MCF 10A (cell line): ENCODE measurements around the gene PTPRN2. TPM values are rescaled to one million over a fixed set of nuclear protein-coding genes. Genes with fewer than 3 reads are reported as not detected.
"Not testable (repeated sequence)": the region's sequence is repeated elsewhere in the genome, so short reads cannot be mapped to it uniquely, and the experiment has no call there.

ENCODE experiments used
- BruUV-seq: library from RNA; stranded (reverse); fragments of 400-500 nt; replicated peaks from 2 replicates; lab custom pipeline; 2021; lab: Mats Ljungman, UMichigan
- CTCF ChIA-PET: fragments of 300-600 bp; sonication (Branson Sonifier 250); formaldehyde crosslinking; extraction: SDS; loops from one replicate; lab custom pipeline; 2021; ENCODE audit warnings: antibody characterized with exemption, inconsistent platforms; lab: Yijun Ruan, JAX
- POLR2A ChIA-PET: fragments of 300-600, 350-650 bp; sonication (Branson Sonifier 250); formaldehyde crosslinking; extraction: SDS; loops from one replicate; lab custom pipeline; 2020; ENCODE audit warnings: antibody characterized with exemption, inconsistent platforms; lab: Yijun Ruan, JAX
- DNase-seq: peaks from one replicate; pipeline ENCODE4 v3.0.0-alpha.2; 2018; ENCODE audit not compliant: unreplicated experiment
- H3K27ac Mint-ChIP-seq: one replicate; pipeline ENCODE4 v1.8.0; 2022; ENCODE audit warnings: mild to moderate bottlenecking, low read depth, mixed read lengths; ENCODE audit not compliant: unreplicated experiment
- H3K27me3 Mint-ChIP-seq: one replicate; pipeline ENCODE4 v1.8.0; 2022; ENCODE audit warnings: mixed read lengths; ENCODE audit not compliant: insufficient read depth, unreplicated experiment
- H3K36me3 Mint-ChIP-seq: one replicate; pipeline ENCODE4 v1.8.0; 2022; ENCODE audit warnings: mild to moderate bottlenecking, moderate library complexity, mixed read lengths; ENCODE audit not compliant: insufficient read depth, unreplicated experiment
- H3K4me1 Mint-ChIP-seq: one replicate; pipeline ENCODE4 v1.8.0; 2022; ENCODE audit warnings: mixed read lengths; ENCODE audit not compliant: insufficient read depth, unreplicated experiment
- H3K4me3 Mint-ChIP-seq: one replicate; pipeline ENCODE4 v1.8.0; 2022; ENCODE audit warnings: mild to moderate bottlenecking, moderate library complexity, mixed read lengths; ENCODE audit not compliant: unreplicated experiment
- H3K9me3 Mint-ChIP-seq: one replicate; pipeline ENCODE4 v1.8.0; 2022; ENCODE audit warnings: mixed read lengths; ENCODE audit not compliant: unreplicated experiment
- intact Hi-C: fragments of 100-400 bp; cut with micrococcal nuclease; formaldehyde crosslinking; loops from 2 replicates; pipeline ENCODE4 v1.14.1; 2022
- total RNA-seq: library from RNA; stranded (reverse); gene quantifications from 2 replicates; pipeline ENCODE4 v1.2.3, GENCODE V29; 2022
- TF ChIP-seq, protein P1 (sequence below): fragments of 200-600 bp; IDR thresholded peaks from one replicate; pipeline ENCODE4 v1.8.0; 2022; ENCODE audit warnings: antibody characterized with exemption, mild to moderate bottlenecking; ENCODE audit not compliant: unreplicated experiment

Gene PTPRN2
- total RNA-seq, 1 experiment from 2014 or later = 4.5 TPM

DNA sequence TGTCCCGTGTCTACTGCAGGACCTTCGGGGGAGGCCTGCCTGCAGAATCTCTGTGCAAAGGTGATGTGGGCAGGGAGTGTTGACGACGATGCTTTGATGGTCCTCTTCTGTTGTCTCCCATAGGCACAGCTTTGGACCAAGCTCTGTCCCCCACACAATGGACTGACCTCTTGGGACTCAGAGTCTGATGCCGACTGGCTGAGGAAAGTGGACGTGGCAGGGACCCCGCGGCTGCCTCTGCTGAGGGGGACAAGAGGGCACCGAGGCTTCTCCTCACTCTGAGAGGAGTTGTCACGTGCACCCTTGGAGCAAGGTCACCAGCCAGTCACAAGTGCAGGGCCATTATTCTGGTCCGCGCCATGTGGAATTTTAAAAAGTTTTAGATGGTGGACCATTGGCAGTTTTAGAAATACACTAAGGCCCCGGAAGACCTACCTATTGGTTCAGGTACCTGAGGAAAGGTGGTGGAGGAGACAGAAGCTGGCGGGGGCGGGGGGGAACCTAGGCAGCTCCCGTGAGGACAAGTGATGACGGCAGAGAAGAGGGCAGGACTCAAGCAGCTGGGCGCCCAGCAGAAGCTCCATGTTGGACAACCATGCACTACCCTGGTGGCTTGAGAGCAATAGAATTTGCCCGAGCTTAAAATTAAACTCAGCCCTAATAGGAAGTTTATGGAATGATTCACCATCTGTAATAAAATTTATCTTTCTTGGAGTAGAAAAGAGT, 331.4 kb downstream of the PTPRN2 start:
- no peak for DNase-seq
- H3K4me1 Mint-ChIP-seq = no peaks in the 10 kb centered on the region
- intact Hi-C loops = no loop called here
- CTCF ChIA-PET = no interaction called here
- POLR2A ChIA-PET = interaction anchor here (0.6 kb wide), 1 partner anchor 335 kb away, joined by 3 read pairs; no protein-coding TSS in a partner anchor
- no peaks in the 10 kb centered on the region for H3K27me3 Mint-ChIP-seq
- no peak overlapping the region for H3K27ac Mint-ChIP-seq
- H3K36me3 Mint-ChIP-seq = peaks cover 6% of the 10 kb centered on the region
- no peak overlapping the region for H3K4me3 Mint-ChIP-seq
- no TSS peak for BruUV-seq
- TF ChIP-seq, protein P1, sequence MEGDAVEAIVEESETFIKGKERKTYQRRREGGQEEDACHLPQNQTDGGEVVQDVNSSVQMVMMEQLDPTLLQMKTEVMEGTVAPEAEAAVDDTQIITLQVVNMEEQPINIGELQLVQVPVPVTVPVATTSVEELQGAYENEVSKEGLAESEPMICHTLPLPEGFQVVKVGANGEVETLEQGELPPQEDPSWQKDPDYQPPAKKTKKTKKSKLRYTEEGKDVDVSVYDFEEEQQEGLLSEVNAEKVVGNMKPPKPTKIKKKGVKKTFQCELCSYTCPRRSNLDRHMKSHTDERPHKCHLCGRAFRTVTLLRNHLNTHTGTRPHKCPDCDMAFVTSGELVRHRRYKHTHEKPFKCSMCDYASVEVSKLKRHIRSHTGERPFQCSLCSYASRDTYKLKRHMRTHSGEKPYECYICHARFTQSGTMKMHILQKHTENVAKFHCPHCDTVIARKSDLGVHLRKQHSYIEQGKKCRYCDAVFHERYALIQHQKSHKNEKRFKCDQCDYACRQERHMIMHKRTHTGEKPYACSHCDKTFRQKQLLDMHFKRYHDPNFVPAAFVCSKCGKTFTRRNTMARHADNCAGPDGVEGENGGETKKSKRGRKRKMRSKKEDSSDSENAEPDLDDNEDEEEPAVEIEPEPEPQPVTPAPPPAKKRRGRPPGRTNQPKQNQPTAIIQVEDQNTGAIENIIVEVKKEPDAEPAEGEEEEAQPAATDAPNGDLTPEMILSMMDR = no peak
- peaks cover 5% of the 10 kb centered on the region for H3K9me3 Mint-ChIP-seq

DNA sequence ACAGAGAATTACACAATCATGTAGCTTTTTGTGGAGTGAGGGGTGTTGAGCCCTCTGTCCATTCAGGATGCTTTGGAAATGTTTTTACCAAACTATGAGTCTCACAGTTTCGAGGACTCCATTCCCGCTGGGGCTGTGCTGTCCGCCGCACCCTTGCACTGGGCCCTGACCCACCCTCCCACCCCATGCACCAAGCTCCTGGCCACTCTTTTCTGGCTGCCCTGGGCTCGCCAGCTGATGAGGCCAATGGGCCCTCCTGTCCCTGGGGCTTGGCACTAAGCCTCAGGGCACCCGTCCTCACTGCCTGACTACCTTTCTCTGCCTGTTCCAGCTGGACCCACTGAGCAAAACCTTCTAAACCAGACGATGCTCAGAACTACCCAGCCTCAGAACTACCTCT, 332.1 kb downstream of the PTPRN2 start:
- TF ChIP-seq, protein P1 = no peak
- H3K4me3 Mint-ChIP-seq = no peak overlapping the region
- DNase-seq = no peak
- BruUV-seq = no TSS peak
- no peak overlapping the region for H3K27ac Mint-ChIP-seq
- ChIA-PET POLR2A (no interaction called here), CTCF (no interaction called here)
- H3K4me1 Mint-ChIP-seq = no peaks in the 10 kb centered on the region
- peaks cover 6% of the 10 kb centered on the region for H3K36me3 Mint-ChIP-seq
- intact Hi-C loops = no loop called here
- H3K9me3 Mint-ChIP-seq = peaks cover 5% of the 10 kb centered on the region
- H3K27me3 Mint-ChIP-seq = no peaks in the 10 kb centered on the region

DNA sequence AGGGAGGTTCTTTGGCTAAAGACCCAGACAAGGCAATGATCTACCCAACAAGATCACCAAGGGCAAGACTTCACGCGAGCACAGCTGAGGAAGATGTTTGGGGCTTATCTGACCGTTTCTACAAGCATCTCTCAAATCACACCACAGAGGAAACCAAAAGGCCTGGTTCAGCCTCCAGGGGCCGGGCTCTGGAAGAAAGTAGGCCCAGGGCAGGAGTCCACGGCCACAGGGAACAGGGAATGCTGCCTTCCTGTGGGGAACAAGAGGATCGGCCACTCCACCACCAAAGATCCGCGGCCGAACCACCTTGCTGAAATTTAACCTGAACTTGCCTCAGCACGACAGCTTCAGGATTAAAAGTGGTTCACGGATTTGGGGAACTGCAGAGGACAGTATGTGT, 332.5 kb downstream of the PTPRN2 start:
- peaks cover 6% of the 10 kb centered on the region for H3K36me3 Mint-ChIP-seq
- no TSS peak for BruUV-seq
- CTCF ChIA-PET = no interaction called here

DNA sequence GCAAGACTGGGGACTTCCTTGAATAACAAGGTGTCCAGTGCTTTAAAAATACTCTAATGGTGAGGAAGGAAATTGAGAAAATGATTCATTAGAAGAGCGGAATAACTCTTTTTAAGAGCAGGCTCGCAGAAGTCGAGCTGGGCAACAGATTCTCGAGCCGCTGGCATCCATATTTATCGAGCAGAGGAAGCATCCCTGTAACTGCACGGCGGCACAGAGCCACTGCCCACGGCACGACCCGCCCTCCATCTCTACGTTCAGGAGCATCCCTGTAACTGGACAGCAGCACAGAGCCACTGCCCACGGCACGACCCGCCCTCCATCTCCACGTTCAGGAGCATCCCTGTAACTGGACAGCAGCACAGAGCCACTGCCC, 334.0 kb downstream of the PTPRN2 start:
- POLR2A ChIA-PET, CTCF ChIA-PET, H3K4me3 Mint-ChIP-seq, intact Hi-C loops, H3K27ac Mint-ChIP-seq, H3K27me3 Mint-ChIP-seq, H3K4me1 Mint-ChIP-seq, H3K36me3 Mint-ChIP-seq, DNase-seq, BruUV-seq, H3K9me3 Mint-ChIP-seq: not testable (repeated sequence)

More for the DNA sequence above, 332.5 kb downstream of the PTPRN2 start:
- Mint-ChIP-seq H3K9me3 (peaks cover 5% of the 10 kb centered on the region), H3K27me3 (no peaks in the 10 kb centered on the region), H3K27ac (no peak overlapping the region), H3K4me3 (no peak overlapping the region), H3K4me1 (no peaks in the 10 kb centered on the region)
- POLR2A ChIA-PET = no interaction called here
- intact Hi-C loops = no loop called here
- no peak for DNase-seq
- TF ChIP-seq, protein P1 = no peak
